Measurements from ENCODE around the gene AKAP13. TPM values are rescaled to one million over a fixed set of nuclear protein-coding genes. Genes with fewer than 3 reads are reported as not detected.

AKAP13 gene
- total RNA-seq, 1 experiment from 2014 or later, result 49.6 TPM

- no peak for TF ChIP-seq CTCF (IDR thresholded peaks at IDR 0.05; ENCODE audit: insufficient read depth in 1 of 2, low read depth in 1 of 2, low read length in 1 of 2, severe bottlenecking in 1 of 2, unreplicated experiment in 1 of 2)
- H3K36me3 Mint-ChIP-seq (ENCODE audit: insufficient read depth, unreplicated experiment), result peaks cover 37% of the 10 kb centered on the region
- peaks cover 35% of the 10 kb centered on the region for H3K4me1 Mint-ChIP-seq (ENCODE audit: low read depth, unreplicated experiment)
- no peaks in the 10 kb centered on the region for H3K9me3 Mint-ChIP-seq (ENCODE audit: unreplicated experiment)
- H3K27me3 ChIP-seq (replicated peaks; ENCODE audit: control insufficient read depth, insufficient read depth, low read length), result no peaks in the 10 kb centered on the region
- no peak overlapping the region for H3K4me3 Mint-ChIP-seq (ENCODE audit: unreplicated experiment)
- peaks cover 32% of the 10 kb centered on the region for H3K4me1 ChIP-seq
- no peak overlapping the region for H3K4me3 ChIP-seq (ENCODE audit: low read depth, low read length)
- H3K27ac Mint-ChIP-seq (ENCODE audit: unreplicated experiment), result no peak overlapping the region
- H3K27me3 Mint-ChIP-seq (ENCODE audit: insufficient read depth, unreplicated experiment), result no peaks in the 10 kb centered on the region
- CTCF ChIA-PET, result no interaction called here
- intact Hi-C loops (cut with micrococcal nuclease; ENCODE audit: unreplicated experiment), result loop anchor here (5.0 kb wide), 2 partner anchors 143 to 218 kb away; no protein-coding TSS in a partner anchor
- DNase-seq, result no peak
- peaks cover 1% of the 10 kb centered on the region; the same call in 1 of the 2 replicates for H3K36me3 ChIP-seq (ENCODE audit: control insufficient read depth, insufficient read depth, low read length)
- BruUV-seq (replicated peaks), result no TSS peak
- POLR2A ChIA-PET, result no interaction called here
- H3K9me3 ChIP-seq, result no peaks in the 10 kb centered on the region
Measured at GRCh38 chr15:85704720-85705429, 324.5 kb downstream of the AKAP13 start.

- Histone ChIP-seq H3K4me1 (peaks cover 32% of the 10 kb centered on the region), H3K27me3 (replicated peaks; ENCODE audit: control insufficient read depth, insufficient read depth, low read length) (no peaks in the 10 kb centered on the region), H3K4me3 (ENCODE audit: low read depth, low read length) (no peak overlapping the region), H3K36me3 (ENCODE audit: control insufficient read depth, insufficient read depth, low read length) (peaks cover 1% of the 10 kb centered on the region; the same call in 1 of the 2 replicates), H3K9me3 (no peaks in the 10 kb centered on the region)
- Mint-ChIP-seq H3K4me1 (ENCODE audit: low read depth, unreplicated experiment) (peaks cover 35% of the 10 kb centered on the region), H3K27ac (ENCODE audit: unreplicated experiment) (peak overlapping the region; percentile 77), H3K27me3 (ENCODE audit: insufficient read depth, unreplicated experiment) (no peaks in the 10 kb centered on the region), H3K4me3 (ENCODE audit: unreplicated experiment) (peak overlapping the region; percentile 11), H3K36me3 (ENCODE audit: insufficient read depth, unreplicated experiment) (peaks cover 41% of the 10 kb centered on the region), H3K9me3 (ENCODE audit: unreplicated experiment) (no peaks in the 10 kb centered on the region)
- BruUV-seq (replicated peaks), result TSS peak; percentile 83
- no peak for TF ChIP-seq CTCF (IDR thresholded peaks at IDR 0.05; ENCODE audit: insufficient read depth in 1 of 2, low read depth in 1 of 2, low read length in 1 of 2, severe bottlenecking in 1 of 2, unreplicated experiment in 1 of 2)
- ChIA-PET CTCF (no interaction called here), POLR2A (no interaction called here)
- intact Hi-C loops (cut with micrococcal nuclease; ENCODE audit: unreplicated experiment), result loop anchor here (5.0 kb wide), 2 partner anchors 145 to 220 kb away; no protein-coding TSS in a partner anchor
- DNase-seq, result no peak
Measured at GRCh38 chr15:85706779-85707518, 326.5 kb downstream of the AKAP13 start.

- Histone ChIP-seq H3K9me3 (no peaks in the 10 kb centered on the region), H3K36me3 (ENCODE audit: control insufficient read depth, insufficient read depth, low read length) (peaks cover 1% of the 10 kb centered on the region; the same call in 1 of the 2 replicates), H3K27me3 (replicated peaks; ENCODE audit: control insufficient read depth, insufficient read depth, low read length) (no peaks in the 10 kb centered on the region), H3K4me3 (ENCODE audit: low read depth, low read length) (no peak overlapping the region), H3K4me1 (peaks cover 32% of the 10 kb centered on the region)
- intact Hi-C loops (cut with micrococcal nuclease; ENCODE audit: unreplicated experiment), result loop anchor here (1.0 to 5.0 kb wide), 4 partner anchors 23 to 220 kb away; no protein-coding TSS in a partner anchor
- Mint-ChIP-seq H3K36me3 (ENCODE audit: insufficient read depth, unreplicated experiment) (peaks cover 46% of the 10 kb centered on the region), H3K9me3 (ENCODE audit: unreplicated experiment) (no peaks in the 10 kb centered on the region), H3K4me3 (ENCODE audit: unreplicated experiment) (peak overlapping the region; percentile 66), H3K27ac (ENCODE audit: unreplicated experiment) (peak overlapping the region; percentile 77), H3K4me1 (ENCODE audit: low read depth, unreplicated experiment) (peaks cover 35% of the 10 kb centered on the region), H3K27me3 (ENCODE audit: insufficient read depth, unreplicated experiment) (no peaks in the 10 kb centered on the region)
- no TSS peak for BruUV-seq (replicated peaks)
- no peak for TF ChIP-seq CTCF (IDR thresholded peaks at IDR 0.05; ENCODE audit: insufficient read depth in 1 of 2, low read depth in 1 of 2, low read length in 1 of 2, severe bottlenecking in 1 of 2, unreplicated experiment in 1 of 2)
- peak; percentile 65 to 71 for DNase-seq
- POLR2A ChIA-PET, result no interaction called here
- CTCF ChIA-PET, result interaction anchor here (0.7 kb wide), 1 partner anchor 99 kb away, joined by 3 read pairs; no protein-coding TSS in a partner anchor
Measured at GRCh38 chr15:85707519-85708338, 327.3 kb downstream of the AKAP13 start.
